ENCODE data around the gene VWF. TPM values are rescaled to one million over a fixed set of nuclear protein-coding genes. Genes with fewer than 3 reads are reported as not detected.

The VWF gene
- total and polyA plus RNA-seq, 2 of the 13 experiments (the other 11 are each of a cell fraction or from before 2014, with no cell fraction given) = 0.20 to 0.25 TPM

DNA sequence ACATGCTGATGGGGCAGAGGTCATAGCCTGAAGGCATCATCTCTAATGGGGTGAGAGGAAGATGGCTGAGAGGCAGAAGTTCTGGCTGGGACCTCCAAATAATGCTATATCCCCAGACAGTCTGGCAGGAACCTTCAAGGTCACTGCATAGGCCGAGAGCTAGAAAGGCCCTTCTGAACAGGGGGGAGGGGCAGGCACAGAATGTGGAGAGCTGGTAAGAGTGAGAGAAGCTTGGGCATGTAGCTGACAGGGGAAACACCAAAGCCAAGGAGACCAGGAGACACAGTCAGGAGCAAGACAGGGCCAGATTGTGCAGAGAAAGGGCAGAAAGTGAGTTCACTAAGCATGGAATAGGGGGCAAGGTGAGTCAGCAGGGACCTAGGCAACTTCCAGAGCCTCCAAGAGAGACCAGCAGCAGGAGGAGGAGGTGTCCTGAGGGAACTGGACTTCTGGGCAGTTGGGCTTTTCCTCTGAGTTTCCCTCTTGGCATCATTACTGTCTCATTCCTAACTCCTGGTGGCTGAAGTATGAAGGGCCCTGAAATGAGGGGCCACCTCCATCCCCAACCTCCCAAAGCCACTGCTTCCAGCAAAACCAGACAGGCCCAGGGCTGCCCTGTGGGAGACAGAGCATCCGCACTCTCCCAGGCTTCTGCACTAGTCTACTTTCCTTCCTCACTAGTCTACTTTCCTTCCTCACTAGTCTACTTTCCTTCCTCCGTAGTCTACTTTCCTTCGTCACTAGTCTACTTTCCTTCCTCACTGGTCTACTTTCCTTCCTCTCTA, 196.5 kb downstream of the VWF start (continued):
- TF ChIP-seq, protein P1, sequence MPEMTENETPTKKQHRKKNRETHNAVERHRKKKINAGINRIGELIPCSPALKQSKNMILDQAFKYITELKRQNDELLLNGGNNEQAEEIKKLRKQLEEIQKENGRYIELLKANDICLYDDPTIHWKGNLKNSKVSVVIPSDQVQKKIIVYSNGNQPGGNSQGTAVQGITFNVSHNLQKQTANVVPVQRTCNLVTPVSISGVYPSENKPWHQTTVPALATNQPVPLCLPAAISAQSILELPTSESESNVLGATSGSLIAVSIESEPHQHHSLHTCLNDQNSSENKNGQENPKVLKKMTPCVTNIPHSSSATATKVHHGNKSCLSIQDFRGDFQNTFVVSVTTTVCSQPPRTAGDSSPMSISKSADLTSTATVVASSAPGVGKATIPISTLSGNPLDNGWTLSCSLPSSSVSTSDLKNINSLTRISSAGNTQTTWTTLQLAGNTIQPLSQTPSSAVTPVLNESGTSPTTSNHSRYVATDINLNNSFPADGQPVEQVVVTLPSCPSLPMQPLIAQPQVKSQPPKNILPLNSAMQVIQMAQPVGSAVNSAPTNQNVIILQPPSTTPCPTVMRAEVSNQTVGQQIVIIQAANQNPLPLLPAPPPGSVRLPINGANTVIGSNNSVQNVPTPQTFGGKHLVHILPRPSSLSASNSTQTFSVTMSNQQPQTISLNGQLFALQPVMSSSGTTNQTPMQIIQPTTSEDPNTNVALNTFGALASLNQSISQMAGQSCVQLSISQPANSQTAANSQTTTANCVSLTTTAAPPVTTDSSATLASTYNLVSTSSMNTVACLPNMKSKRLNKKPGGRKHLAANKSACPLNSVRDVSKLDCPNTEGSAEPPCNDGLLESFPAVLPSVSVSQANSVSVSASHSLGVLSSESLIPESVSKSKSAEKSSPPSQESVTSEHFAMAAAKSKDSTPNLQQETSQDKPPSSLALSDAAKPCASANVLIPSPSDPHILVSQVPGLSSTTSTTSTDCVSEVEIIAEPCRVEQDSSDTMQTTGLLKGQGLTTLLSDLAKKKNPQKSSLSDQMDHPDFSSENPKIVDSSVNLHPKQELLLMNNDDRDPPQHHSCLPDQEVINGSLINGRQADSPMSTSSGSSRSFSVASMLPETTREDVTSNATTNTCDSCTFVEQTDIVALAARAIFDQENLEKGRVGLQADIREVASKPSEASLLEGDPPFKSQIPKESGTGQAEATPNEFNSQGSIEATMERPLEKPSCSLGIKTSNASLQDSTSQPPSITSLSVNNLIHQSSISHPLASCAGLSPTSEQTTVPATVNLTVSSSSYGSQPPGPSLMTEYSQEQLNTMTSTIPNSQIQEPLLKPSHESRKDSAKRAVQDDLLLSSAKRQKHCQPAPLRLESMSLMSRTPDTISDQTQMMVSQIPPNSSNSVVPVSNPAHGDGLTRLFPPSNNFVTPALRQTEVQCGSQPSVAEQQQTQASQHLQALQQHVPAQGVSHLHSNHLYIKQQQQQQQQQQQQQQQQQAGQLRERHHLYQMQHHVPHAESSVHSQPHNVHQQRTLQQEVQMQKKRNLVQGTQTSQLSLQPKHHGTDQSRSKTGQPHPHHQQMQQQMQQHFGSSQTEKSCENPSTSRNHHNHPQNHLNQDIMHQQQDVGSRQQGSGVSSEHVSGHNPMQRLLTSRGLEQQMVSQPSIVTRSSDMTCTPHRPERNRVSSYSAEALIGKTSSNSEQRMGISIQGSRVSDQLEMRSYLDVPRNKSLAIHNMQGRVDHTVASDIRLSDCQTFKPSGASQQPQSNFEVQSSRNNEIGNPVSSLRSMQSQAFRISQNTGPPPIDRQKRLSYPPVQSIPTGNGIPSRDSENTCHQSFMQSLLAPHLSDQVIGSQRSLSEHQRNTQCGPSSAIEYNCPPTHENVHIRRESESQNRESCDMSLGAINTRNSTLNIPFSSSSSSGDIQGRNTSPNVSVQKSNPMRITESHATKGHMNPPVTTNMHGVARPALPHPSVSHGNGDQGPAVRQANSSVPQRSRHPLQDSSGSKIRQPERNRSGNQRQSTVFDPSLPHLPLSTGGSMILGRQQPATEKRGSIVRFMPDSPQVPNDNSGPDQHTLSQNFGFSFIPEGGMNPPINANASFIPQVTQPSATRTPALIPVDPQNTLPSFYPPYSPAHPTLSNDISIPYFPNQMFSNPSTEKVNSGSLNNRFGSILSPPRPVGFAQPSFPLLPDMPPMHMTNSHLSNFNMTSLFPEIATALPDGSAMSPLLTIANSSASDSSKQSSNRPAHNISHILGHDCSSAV (CRISPR knock-in tag; IDR thresholded peaks at IDR 0.05; ENCODE audit: borderline replicate concordance) = no peak

DNA sequence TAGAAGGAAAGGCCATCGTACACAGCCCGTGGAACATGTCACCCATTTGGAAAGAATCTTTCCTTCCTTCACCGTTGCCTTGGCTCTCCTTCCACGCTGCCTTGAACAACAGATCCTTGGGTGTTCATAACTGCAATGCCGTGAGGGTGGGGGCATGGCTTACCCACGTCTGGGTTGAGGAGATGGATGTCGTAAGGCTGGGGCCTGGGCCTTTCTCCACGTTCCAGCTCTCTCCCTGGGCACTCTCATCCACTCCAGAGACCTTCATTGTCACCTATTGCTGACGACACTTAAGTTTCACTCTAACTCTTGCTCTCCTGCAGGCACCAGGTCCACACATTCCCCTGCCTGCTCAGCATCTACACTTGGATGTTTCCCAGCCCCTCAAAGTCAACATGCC, 198.8 kb downstream of the VWF start:
- no peak overlapping the region for H2AFZ ChIP-seq (ENCODE audit: low read length)
- BruUV-seq (replicated peaks) = no TSS peak
- FAIRE-seq = no peak
- no peaks in the 10 kb centered on the region for H3K9me3 ChIP-seq (ENCODE audit: low read length)
- no peaks in the 10 kb centered on the region for H3K4me1 ChIP-seq (ENCODE audit: insufficient read depth, low read length)
- no peak for DNase-seq (ENCODE audit: low spot score)
- no peak overlapping the region for H3K27ac ChIP-seq (ENCODE audit: extremely low read length, insufficient read depth, low read length)
- no peaks in the 10 kb centered on the region for H4K20me1 ChIP-seq (ENCODE audit: insufficient read depth, low read length)
- H3K4me3 ChIP-seq (replicated peaks in 1 of 3; ENCODE audit: insufficient read depth in 1 of 3, low read depth in 2 of 3, low read length in 3 of 3) = no peak overlapping the region
- ChIA-PET POLR2A (no interaction called here), CTCF (ENCODE audit: low intra/inter-chr PET ratio, low total read pairs) (no interaction called here)
- in situ Hi-C loops (cut with HindIII; ENCODE audit: extremely low pct_ligation_motif_present, low pct_unique_long_range_greater_than_20kb) = no loop called here
- H3K27me3 ChIP-seq (ENCODE audit: control insufficient read depth in 1 of 2, insufficient read depth in 2 of 2, low read length in 2 of 2) = peaks cover 4 to 22% of the 10 kb centered on the region in 2 experiments; a peak in 4 of 5 replicates
- ATAC-seq = no peak
- H3K9ac ChIP-seq (ENCODE audit: insufficient read depth, low read depth, low read length) = no peak overlapping the region
- H3K36me3 ChIP-seq (replicated peaks in 1 of 2; ENCODE audit: control insufficient read depth in 1 of 2, insufficient read depth in 2 of 2, low read length in 2 of 2) = no peaks in the 10 kb centered on the region
- intact Hi-C loops (cut with micrococcal nuclease; ENCODE audit: unreplicated experiment) = no loop called here
- 0% methylated on average over 5 of the region's 9 CpGs for WGBS (ENCODE audit: low lambda C conversion rate)
- no peak overlapping the region for H3K4me2 ChIP-seq (ENCODE audit: low read depth, low read length)
- H3K79me2 ChIP-seq (ENCODE audit: insufficient read depth, low read length) = no peaks in the 10 kb centered on the region
- TF ChIP-seq RFX5 (IDR thresholded peaks at IDR 0.05; ENCODE audit: low read depth, low read length) (no peak), ZBTB8A (CRISPR knock-in tag; IDR thresholded peaks at IDR 0.05; ENCODE audit: borderline replicate concordance, low read depth) (no peak), ERF (CRISPR knock-in tag; IDR thresholded peaks at IDR 0.05) (no peak), KDM5B (CRISPR knock-in tag; IDR thresholded peaks at IDR 0.05; ENCODE audit: borderline replicate concordance) (no peak), ZNF670 (CRISPR knock-in tag; IDR thresholded peaks at IDR 0.05; ENCODE audit: borderline replicate concordance) (no peak), TBX2 (CRISPR knock-in tag; IDR thresholded peaks at IDR 0.05; ENCODE audit: borderline replicate concordance) (no peak), ETV5 (CRISPR knock-in tag; IDR thresholded peaks at IDR 0.05; ENCODE audit: borderline replicate concordance) (no peak), ZMYM3 (CRISPR knock-in tag; IDR thresholded peaks at IDR 0.05) (no peak)
- TF ChIP-seq, protein P2, sequence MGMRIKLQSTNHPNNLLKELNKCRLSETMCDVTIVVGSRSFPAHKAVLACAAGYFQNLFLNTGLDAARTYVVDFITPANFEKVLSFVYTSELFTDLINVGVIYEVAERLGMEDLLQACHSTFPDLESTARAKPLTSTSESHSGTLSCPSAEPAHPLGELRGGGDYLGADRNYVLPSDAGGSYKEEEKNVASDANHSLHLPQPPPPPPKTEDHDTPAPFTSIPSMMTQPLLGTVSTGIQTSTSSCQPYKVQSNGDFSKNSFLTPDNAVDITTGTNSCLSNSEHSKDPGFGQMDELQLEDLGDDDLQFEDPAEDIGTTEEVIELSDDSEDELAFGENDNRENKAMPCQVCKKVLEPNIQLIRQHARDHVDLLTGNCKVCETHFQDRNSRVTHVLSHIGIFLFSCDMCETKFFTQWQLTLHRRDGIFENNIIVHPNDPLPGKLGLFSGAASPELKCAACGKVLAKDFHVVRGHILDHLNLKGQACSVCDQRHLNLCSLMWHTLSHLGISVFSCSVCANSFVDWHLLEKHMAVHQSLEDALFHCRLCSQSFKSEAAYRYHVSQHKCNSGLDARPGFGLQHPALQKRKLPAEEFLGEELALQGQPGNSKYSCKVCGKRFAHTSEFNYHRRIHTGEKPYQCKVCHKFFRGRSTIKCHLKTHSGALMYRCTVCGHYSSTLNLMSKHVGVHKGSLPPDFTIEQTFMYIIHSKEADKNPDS (CRISPR knock-in tag; IDR thresholded peaks at IDR 0.05) = no peak

All from HepG2 (cell line).